GM18526 (cell line): ENCODE measurements around the gene AGAP2.
A peak's percentile ranks its signal among the peaks of the same experiment; 100 is the strongest.

ENCODE experiments used
- POLR2A ChIP-seq: IDR thresholded peaks from 3 replicates; pipeline ENCODE4 v1.6.1; 2011; ENCODE audit not compliant: insufficient read length; ENCODE audit errors: extremely low read depth

Gene AGAP2

DNA sequence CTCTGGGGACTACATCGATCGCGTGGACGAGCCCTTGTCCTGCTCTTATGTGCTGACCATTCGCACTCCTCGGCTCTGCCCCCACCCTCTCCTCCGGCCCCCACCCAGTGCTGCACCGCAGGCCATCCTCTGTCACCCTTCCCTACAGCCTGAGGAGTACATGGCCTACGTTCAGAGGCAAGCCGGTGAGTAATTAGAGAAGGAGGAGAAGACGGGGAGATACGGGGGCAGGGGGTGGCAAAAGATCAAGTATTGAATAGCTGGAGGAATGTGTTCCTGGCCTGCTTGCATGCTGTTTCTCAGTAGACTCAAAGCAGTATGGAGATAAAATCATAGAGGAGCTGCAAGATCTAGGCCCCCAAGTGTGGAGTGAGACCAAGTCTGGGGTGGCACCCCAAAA lies 22.8 kb downstream of the AGAP2 start:
- no peak for TF ChIP-seq POLR2A

DNA sequence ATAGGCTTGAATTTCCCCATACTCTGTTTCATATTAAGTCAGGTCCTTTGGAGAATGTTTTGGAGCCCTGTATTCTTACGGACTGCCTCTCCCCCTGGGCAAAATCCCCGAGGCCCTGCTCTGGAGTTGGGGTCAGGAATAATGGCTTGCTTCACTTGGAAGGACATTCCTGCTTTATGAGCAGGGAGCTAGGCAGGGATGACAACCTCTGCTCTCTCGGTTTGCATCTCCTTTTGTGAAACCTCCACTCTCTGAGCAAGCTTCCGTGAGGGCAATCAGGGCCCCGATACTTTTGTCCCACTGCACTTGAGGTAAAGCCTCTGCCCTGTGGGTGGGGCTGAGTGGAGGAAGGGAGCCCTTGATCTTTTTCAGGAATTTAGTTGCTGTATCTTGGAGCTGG lies 25.3 kb downstream of the AGAP2 start:
- no peak for TF ChIP-seq POLR2A

DNA sequence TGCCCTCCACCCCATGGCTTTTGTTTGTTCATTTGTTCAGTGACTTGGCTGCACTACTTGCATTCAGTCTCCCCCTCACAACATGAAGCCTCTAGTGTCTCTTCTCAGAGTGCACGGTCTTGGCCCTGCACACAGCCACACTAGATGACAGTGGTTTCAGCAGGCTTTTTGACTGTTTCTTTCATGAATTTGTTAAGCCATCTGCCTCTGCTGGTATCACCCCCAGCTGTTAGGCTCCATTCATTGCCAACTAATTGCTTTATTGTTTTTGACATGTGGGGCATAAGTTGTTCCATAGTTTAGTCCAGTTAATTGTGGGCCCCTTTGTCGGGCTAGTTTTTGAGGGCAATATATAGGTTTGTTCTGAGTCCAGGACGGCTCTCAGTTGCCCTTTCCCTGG lies 25.8 kb downstream of the AGAP2 start:
- TF ChIP-seq POLR2A, result no peak

DNA sequence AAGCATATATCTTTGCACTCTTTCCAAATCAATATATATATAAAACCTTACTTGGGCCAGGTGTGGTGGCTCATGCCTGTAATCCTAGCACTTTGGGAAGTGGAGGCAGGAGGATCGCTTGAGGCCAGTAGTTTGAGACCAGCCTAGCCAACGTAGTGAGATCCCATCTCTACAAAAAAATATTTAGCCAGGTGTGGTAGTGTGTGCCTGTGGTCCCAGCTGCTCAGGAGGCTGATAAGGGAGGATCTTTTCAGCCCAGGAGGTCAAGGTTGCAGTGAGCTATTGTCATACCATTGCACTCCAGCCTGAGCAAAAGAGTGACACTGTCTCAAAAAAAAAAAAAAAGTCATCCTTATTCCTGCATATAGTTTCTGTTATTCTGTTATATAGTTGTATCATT lies 30.2 kb downstream of the AGAP2 start:
- no peak for TF ChIP-seq POLR2A

DNA sequence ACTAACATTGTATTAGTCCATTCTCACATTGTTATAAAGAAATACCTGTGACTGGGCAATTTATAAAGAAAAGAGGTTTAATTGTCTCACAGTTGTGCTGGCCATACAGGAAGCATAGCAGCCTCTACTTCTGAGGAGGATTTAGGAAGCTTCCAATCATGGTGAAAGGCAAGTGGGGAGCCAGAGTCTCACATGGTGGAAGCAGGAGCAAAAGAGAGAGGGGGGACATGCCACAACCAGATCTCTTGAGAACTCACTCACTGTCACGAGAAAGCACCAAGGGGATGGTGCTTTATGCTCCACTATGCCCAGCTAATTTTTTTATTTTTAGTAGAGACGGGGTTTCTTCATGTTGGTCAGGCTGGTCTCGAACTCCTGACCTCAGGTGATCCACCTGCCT lies 31.3 kb downstream of the AGAP2 start:
- TF ChIP-seq POLR2A, result no peak

DNA sequence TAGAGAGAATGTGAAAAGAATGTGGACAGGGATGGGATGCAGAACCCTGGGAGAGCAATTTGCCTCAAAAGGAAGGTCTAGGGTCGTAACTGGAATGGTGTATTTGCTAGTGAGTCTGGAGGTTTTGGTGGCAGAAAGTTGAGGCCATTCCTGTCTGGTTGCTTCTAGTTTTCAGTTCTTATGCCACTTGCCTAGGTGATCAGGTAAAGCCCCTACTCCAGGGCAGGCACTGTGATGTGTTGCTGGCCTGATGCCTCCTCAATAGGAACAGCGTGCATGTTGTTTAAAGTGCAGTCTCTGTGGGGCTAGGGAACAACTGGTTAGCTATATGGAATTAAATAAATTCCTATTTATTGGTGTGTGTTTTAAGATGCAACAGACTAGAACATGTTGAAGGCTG lies 38.2 kb downstream of the AGAP2 start:
- no peak for TF ChIP-seq POLR2A

DNA sequence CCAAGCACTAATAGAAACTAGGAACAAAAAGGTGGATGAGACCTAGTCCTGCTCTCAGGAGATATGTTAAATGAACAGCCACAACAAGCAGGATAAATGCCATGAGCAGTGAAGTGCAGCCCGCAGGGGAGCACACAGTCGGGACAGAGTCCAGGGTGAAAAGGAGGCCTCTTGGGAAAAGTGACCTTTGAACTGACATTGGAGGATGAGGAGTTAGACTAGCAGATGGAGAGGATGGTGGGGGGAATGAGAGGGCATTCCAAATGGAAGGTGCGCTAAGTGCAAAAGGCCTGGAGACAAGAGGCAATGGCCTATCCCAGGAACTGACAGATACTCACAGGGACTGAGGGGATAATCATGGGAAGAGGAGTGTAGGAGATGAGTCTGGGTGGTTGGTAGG lies 40.1 kb downstream of the AGAP2 start:
- TF ChIP-seq POLR2A, result no peak

DNA sequence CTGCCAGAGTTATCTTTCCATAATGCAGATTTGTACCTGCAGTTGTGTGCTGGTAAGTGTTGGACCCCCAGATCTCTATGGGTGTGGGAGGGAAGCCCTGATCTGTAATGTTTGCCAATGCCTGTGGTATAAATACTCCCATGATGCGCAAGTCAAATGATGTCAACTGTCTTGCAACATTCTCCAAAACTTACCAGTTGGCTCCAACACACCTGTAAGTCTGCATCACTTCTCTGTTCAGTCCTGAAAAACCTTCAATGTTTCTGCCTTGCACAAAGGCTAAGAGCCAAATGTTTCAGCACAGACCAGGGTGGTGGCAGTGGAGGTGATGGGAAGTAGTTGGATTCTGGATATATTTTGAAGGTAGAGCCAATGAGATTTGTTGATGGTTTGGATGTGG lies 41.5 kb downstream of the AGAP2 start:
- no peak for TF ChIP-seq POLR2A

DNA sequence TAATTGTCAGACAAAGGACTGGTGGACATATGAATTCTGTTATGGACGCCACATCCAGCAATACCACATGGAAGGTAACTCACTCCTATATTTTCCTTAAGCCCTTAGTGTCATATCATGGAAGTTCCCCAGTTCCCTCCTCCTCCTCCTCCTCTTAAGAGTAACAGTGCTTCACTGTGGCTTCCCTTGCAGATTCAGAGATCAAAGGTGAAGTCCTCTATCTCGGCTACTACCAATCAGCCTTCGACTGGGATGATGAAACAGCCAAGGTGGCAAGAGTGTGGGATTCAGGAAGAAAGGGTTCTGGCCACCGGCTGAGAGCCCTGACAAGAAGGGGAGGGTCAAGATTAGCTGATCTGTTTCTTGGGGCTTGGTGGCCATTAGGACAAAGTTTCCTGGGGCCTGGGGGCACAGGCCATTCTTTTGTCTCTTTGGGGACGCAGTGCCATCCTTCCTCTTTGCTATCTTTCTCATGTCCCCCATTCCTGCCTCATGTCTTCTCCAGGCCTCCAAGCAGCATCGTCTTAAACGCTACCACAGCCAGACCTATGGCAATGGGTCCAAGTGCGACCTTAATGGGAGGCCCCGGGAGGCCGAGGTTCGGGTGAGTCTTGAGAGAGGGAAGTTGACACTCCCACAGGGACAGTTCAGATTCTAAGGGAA lies 42.6 kb downstream of the AGAP2 start:
- no peak for TF ChIP-seq POLR2A

DNA sequence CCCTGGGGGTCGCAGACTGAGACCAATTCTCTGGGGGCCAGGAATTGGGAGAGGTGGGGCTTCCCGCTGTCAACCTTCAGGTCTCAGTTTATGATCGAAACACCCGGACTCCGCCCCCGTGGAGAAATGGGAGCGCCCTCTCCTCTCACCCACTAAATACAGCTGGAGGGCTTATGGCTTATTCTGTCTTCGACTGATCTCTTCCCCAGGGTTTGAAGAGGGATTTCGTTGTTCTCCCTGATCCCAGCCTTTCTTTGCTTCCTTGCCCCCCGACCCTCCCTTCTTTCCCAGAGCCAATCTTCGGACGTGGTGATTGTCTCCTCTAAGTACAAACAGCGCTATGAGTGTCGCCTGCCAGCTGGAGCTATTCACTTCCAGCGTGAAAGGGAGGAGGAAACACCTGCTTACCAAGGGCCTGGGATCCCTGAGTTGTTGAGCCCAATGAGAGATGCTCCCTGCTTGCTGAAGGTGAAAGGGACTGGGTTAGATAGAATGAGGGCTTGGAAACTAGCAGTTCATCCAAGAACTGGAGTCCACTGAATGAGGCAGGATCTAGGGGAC lies 44.0 kb downstream of the AGAP2 start:
- TF ChIP-seq POLR2A, result no peak

DNA sequence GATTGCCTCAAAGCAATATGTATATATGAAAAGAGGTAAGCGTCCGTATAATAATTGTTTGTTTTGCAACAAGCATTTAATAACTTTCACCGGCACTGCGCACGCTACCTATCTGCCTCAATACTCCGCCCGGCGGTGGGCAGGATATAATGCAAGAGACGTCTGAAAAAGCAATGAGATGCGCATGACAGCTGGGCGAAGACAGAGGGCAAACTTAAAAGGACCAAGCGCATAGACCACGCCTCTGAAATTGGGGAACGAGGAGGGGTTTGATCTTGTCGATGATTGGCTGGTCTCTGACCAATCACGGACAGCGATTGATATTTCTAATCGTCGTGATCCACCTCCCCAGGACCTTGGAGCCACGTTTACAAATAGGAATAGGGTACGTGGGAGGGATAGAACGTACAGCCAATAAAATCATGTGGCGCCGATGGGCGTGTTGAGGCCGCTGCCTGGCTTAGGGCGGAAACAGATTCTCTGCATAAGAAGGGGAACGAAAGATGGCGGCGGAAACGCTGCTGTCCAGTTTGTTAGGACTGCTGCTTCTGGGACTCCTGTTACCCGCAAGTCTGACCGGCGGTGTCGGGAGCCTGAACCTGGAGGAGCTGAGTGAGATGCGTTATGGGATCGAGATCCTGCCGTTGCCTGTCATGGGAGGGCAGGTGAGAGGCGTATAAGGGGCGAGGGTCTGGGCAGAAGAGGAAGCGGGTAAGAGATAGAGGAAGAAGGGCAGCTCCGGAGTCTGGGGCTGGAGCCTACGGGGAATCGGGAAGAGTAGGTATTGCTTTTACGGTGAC lies 44.7 kb downstream of the AGAP2 start, which contains the start of gene OS9:
TSS of gene OS9 (plus strand) at position 474 of the 800 bp plus-strand sequence. CDS start at position 504, 30 bp downstream.
- TF ChIP-seq POLR2A, result peak; percentile 96

DNA sequence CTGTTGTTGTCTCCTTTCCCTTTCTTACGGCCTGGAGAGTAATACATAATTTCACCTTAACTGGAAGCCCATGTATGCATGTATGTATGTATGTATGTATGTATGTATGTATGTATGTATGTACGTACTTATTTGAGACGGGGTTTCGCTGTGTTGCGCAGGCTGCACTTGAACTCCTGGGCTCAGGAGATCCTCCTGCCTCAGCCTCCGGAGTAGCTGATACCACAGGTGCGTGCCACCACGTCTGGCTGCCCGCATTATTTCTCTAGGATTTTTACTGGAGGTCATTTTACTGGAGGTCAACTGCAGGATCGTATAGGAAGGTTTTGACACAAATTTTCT lies 45.3 kb downstream of the AGAP2 start:
- no peak for TF ChIP-seq POLR2A

DNA sequence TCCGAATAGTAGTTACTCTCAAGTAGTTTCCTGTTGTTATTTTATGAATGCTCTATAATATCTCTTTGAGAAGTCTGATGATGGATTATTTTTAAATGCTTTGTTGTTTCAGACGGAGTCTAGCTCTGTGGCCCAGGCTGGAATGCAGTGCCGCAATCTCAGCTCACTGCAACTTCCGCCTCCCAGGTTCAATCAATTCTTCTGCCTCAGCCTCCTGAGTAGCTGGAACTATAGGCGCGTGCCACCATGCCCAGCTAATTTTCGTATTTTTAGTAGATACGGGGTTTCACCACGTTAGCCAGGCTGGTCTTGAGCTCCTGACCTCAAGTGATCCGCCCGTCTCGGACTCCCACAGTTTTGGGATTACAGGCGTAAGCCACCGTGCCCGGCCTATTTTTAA lies 46.0 kb downstream of the AGAP2 start:
- TF ChIP-seq POLR2A, result no peak

DNA sequence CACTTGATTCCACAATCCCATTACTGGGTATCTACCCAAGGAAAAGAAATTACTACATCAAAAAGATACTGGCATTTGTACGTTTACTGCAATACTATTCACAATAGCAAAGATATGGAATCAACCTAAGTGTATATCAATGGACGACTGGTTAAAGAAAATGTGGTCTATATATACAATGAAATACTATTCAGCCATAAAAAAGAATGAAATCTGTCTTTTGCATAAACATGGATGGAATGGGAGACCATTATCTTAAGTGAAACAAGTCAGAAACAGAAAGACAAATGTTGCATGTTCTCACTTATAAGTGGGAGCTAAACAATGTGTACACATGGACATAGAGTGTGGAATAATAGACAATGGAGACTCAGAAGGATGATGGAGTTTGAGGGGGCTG lies 49.6 kb downstream of the AGAP2 start:
- TF ChIP-seq POLR2A, result no peak

DNA sequence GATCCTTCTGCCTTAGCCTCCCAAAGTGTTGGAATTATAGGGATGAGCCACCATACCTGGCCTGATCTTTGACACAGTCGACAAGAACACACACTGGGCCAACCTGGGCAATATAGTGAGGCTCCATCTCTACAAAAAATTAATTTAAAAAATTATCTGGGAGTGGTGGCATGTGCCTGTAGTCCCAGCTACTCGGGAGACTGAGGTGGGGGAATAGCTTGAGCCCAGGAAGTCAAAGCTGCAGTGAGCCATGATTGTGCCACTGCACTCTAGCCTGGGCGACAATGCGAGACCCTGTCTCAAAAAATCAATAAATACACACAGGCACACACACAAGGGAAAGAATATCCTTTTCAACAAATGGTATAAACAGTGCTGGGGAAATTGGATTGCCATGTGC lies 50.7 kb downstream of the AGAP2 start:
- TF ChIP-seq POLR2A, result no peak

DNA sequence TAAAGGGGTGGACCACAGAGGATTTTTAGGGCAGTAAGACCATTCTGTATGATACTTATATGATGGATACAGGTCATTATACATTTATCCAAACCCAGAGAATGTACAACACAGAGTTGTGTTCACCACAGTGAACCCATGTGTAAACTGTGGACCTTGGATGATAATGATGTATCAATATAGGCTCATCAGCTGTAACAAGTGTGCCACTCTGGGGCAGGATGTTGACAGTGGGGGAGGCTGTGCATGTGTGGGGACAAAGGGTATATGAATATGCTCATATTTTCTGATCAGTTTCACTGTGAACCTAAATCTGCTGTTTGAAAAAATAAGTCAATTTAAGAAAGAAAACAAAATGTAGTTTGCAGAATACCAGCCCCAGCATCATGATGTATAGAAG lies 58.8 kb downstream of the AGAP2 start:
- TF ChIP-seq POLR2A, result no peak
